K562 (cell line): ENCODE results near the gene ITGB5. TPM values are rescaled to one million over a fixed set of nuclear protein-coding genes. Genes with fewer than 3 reads are reported as not detected.

ENCODE experiments used
- BMI1 ChIP-seq: fragments of 150-350 bp; IDR thresholded peaks from 2 replicates; pipeline ENCODE4 v1.6.1; 2014; ENCODE audit warnings: low read length
- CTBP1 ChIP-seq: fragments of 450-650 bp; IDR thresholded peaks from 2 replicates; pipeline ENCODE4 v1.6.1; 2016; ENCODE audit warnings: borderline replicate concordance
- DPF2 ChIP-seq: fragments of 450-650 bp; IDR thresholded peaks from 2 replicates; pipeline ENCODE4 v1.6.1; 2016
- FOXA1 ChIP-seq: fragments of 450-650 bp; IDR thresholded peaks from 2 replicates; pipeline ENCODE4 v1.6.1; 2016; ENCODE audit warnings: mild to moderate bottlenecking, borderline replicate concordance
- FOXA3 ChIP-seq, 2 experiments: fragments of 450-650 bp in 1 of 2; sonication (generic) in 1 of 2; formaldehyde crosslinking; IDR thresholded peaks in 1 of 2; conservative IDR thresholded peaks in 1 of 2; 2 replicates each; pipeline versions ENCODE4 v1.4.0 to v1.8.0; 2020 to 2022; ENCODE audit warnings: mild to moderate bottlenecking in 2 of 2, missing genetic modification reagents in 1 of 2
- HDAC6 ChIP-seq: IDR thresholded peaks from 2 replicates; pipeline ENCODE4 v1.6.1; 2012; ENCODE audit warnings: low read depth, mild to moderate bottlenecking, control low read depth, inconsistent platforms, low read length, moderate library complexity
- NCOR1 ChIP-seq: fragments of 450-650 bp; IDR thresholded peaks from 2 replicates; pipeline ENCODE4 v1.6.1; 2016; ENCODE audit warnings: mild to moderate bottlenecking, moderate library complexity
- NFE2L1 ChIP-seq: fragments of 450-650 bp; IDR thresholded peaks from 2 replicates; pipeline ENCODE4 v1.6.1; 2016; ENCODE audit warnings: missing genetic modification characterization, low read depth, mild to moderate bottlenecking, missing compliant biosample characterization, moderate library complexity, borderline replicate concordance
- NR3C1 ChIP-seq: sonication (generic); formaldehyde crosslinking; IDR thresholded peaks from 2 replicates; pipeline ENCODE4 v1.8.1; 2022; ENCODE audit warnings: missing genetic modification reagents
- SMARCA4 ChIP-seq: fragments of 450-650 bp; IDR thresholded peaks from 2 replicates; pipeline ENCODE4 v1.6.1; 2016
- SRSF1 ChIP-seq: fragments of 200-400 bp; formaldehyde crosslinking; IDR thresholded peaks from 2 replicates; pipeline ENCODE4 v1.6.1; 2017; ENCODE audit warnings: mild to moderate bottlenecking, low read depth, low read length, moderate library complexity
- SRSF9 ChIP-seq: fragments of 200-400 bp; formaldehyde crosslinking; IDR thresholded peaks from 2 replicates; pipeline ENCODE4 v1.6.1; 2017; ENCODE audit warnings: low read depth, low read length, borderline replicate concordance
- TCF7L2 ChIP-seq: fragments of 150-350 bp; IDR thresholded peaks from 2 replicates; pipeline ENCODE4 v1.6.1; 2016; ENCODE audit warnings: low read depth, mild to moderate bottlenecking, low read length, moderate library complexity
- TEAD2 ChIP-seq: fragments of 450-650 bp; IDR thresholded peaks from 2 replicates; pipeline ENCODE4 v1.6.1; 2016; ENCODE audit warnings: missing genetic modification characterization, control low read depth, missing compliant biosample characterization
- THAP12 ChIP-seq: fragments of 250-450 bp; sonication (Bioruptor Pico); IDR thresholded peaks from 2 replicates; pipeline ENCODE4 v1.9.0; 2021; ENCODE audit warnings: mild to moderate bottlenecking, inconsistent platforms
- ZBTB5 ChIP-seq: fragments of 450-650 bp; IDR thresholded peaks from 2 replicates; pipeline ENCODE4 v1.6.1; 2017; ENCODE audit warnings: antibody characterized with exemption
- ZNF143 ChIP-seq: sonication (generic); formaldehyde crosslinking; IDR thresholded peaks from 2 replicates; pipeline ENCODE4 v1.9.0; 2022; ENCODE audit warnings: mild to moderate bottlenecking, missing genetic modification reagents
- ZNF583 ChIP-seq: fragments of 250-450 bp; sonication (Bioruptor Pico); IDR thresholded peaks from 2 replicates; pipeline ENCODE4 v1.4.0; 2020
- ZNF584 ChIP-seq: fragments of 200-800 bp; sonication (Bioruptor generic); IDR thresholded peaks from 2 replicates; pipeline ENCODE4 v1.6.1; 2016; ENCODE audit warnings: low read depth, mild to moderate bottlenecking, missing genetic modification characterization, missing compliant biosample characterization
- polyA plus RNA-seq, 8 experiments: library from polyadenylated mRNA; depleted of rRNA in 4 of 8; stranded (reverse) in 5 of 8; unstranded in 3 of 8; fragments of >200 nt; fragmentation: Nextera tagmentation in 2 of 8; fragmentation: Illumina TruSeq in 1 of 8; extraction: Ambion mirVana in 2 of 8; extraction: Trizol in 1 of 8; gene quantifications; 2 replicates each; pipeline versions ENCODE4 v1.2.1 to v1.2.3, GENCODE V29; 2011 to 2014; ENCODE audit warnings: inconsistent platforms in 1 of 8, missing spikeins in 1 of 8
- total RNA-seq, 7 experiments: library from RNA; depleted of rRNA in 6 of 7; stranded (reverse); fragments of >200 nt in 6 of 7; fragmentation: Illumina TruSeq in 2 of 7; extraction: Trizol in 2 of 7; gene quantifications; 2 replicates each; pipeline versions ENCODE4 v1.2.1 to v1.2.3, GENCODE V29; 2011 to 2021; ENCODE audit warnings: low replicate concordance in 1 of 7
- TF ChIP-seq, protein P1 (sequence below): sonication (generic); formaldehyde crosslinking; IDR thresholded peaks from 2 replicates; pipeline ENCODE4 v1.8.1; 2023; ENCODE audit warnings: mild to moderate bottlenecking, missing genetic modification reagents, moderate library complexity
- TF ChIP-seq, protein P2 (sequence below): fragments of 450-650 bp; formaldehyde crosslinking; IDR thresholded peaks from 2 replicates; pipeline ENCODE4 v1.4.0; 2020; ENCODE audit warnings: mild to moderate bottlenecking
- TF ChIP-seq, protein P3 (sequence below): sonication (generic); formaldehyde crosslinking; IDR thresholded peaks from 2 replicates; pipeline ENCODE4 v1.8.0; 2022; ENCODE audit warnings: missing genetic modification reagents, mild to moderate bottlenecking, borderline replicate concordance

ITGB5 gene
- total and polyA plus RNA-seq, 9 of the 15 experiments (the other 6 are each of a cell fraction or from before 2014, with no cell fraction given), result 1.7 to 46.8 (median 9.9) TPM

DNA sequence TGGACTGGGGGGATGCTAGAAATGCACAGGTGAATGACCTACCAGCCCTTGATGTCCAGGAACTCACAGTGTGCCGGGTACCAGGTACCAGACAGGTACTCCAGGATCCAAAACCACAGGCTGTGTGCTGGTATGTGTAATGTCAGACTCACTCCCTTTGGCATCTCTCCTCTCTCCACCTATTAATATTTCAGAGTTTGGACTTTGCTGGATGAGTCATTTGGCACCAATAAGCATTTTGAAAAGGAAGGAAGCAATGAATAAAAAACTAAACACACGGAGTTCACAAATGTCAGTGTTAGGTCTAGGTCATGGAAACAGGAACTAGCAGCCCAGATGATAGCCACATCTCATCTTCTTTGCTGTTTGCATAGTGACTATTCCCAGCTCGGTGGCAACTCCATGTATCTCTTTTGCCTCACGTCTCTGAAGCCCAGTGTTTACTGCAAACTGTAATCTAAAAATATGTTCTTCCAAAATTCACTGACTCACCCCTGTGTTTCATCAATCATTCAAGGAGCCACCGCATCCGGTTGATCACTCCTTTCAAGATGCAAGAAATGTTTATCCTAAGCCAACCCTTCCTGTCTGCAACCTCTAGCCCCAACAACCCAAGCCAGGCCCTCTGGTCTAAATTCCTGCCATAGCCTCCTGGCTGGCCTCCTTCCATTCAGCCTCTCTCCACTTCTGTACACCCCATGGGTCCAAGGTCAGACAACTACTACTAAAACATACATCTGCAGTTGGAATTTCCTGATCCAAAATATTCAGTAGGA is 8.4 kb downstream of the ITGB5 start (continued):
- TF ChIP-seq NCOR1 (peak; percentile 85), ZNF143 (CRISPR knock-in tag) (no peak), BMI1 (no peak), NR3C1 (CRISPR knock-in tag) (no peak), TCF7L2 (no peak), SMARCA4 (peak; percentile 87), NFE2L1 (tag) (no peak), CTBP1 (peak; percentile 74), TEAD2 (tag) (no peak), FOXA3 (CRISPR knock-in tag; conservative IDR thresholded peaks at IDR 0.05 in 1 of 2, IDR thresholded peaks at IDR 0.05 in 1 of 2) (peak; percentile 89 to 97), DPF2 (peak; percentile 92), FOXA1 (no peak), THAP12 (CRISPR knock-in tag) (no peak), ZBTB5 (no peak; the same call in 1 of the 2 replicates), ZNF583 (CRISPR knock-in tag) (no peak), SRSF9 (no peak), HDAC6 (no peak), SRSF1 (no peak), ZNF584 (CRISPR knock-in tag) (no peak)
- TF ChIP-seq, protein P1, sequence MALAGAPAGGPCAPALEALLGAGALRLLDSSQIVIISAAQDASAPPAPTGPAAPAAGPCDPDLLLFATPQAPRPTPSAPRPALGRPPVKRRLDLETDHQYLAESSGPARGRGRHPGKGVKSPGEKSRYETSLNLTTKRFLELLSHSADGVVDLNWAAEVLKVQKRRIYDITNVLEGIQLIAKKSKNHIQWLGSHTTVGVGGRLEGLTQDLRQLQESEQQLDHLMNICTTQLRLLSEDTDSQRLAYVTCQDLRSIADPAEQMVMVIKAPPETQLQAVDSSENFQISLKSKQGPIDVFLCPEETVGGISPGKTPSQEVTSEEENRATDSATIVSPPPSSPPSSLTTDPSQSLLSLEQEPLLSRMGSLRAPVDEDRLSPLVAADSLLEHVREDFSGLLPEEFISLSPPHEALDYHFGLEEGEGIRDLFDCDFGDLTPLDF (CRISPR knock-in tag), result no peak
- TF ChIP-seq, protein P2, sequence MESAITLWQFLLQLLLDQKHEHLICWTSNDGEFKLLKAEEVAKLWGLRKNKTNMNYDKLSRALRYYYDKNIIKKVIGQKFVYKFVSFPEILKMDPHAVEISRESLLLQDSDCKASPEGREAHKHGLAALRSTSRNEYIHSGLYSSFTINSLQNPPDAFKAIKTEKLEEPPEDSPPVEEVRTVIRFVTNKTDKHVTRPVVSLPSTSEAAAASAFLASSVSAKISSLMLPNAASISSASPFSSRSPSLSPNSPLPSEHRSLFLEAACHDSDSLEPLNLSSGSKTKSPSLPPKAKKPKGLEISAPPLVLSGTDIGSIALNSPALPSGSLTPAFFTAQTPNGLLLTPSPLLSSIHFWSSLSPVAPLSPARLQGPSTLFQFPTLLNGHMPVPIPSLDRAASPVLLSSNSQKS (CRISPR knock-in tag), result no peak
- TF ChIP-seq, protein P3, sequence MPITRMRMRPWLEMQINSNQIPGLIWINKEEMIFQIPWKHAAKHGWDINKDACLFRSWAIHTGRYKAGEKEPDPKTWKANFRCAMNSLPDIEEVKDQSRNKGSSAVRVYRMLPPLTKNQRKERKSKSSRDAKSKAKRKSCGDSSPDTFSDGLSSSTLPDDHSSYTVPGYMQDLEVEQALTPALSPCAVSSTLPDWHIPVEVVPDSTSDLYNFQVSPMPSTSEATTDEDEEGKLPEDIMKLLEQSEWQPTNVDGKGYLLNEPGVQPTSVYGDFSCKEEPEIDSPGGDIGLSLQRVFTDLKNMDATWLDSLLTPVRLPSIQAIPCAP (CRISPR knock-in tag), result no peak
